Erythroblast (primary cell): Measurements from ENCODE around the gene CEP41.

ENCODE experiments used
- GATA1 ChIP-seq: IDR thresholded peaks from 2 replicates; pipeline ENCODE4 v1.6.1; 2011; ENCODE audit warnings: low read depth, mild to moderate bottlenecking, control low read depth, low read length, moderate library complexity
- POLR2A ChIP-seq: IDR thresholded peaks from 2 replicates; pipeline ENCODE4 v1.6.1; 2011; ENCODE audit warnings: mild to moderate bottlenecking, low read length

DNA sequence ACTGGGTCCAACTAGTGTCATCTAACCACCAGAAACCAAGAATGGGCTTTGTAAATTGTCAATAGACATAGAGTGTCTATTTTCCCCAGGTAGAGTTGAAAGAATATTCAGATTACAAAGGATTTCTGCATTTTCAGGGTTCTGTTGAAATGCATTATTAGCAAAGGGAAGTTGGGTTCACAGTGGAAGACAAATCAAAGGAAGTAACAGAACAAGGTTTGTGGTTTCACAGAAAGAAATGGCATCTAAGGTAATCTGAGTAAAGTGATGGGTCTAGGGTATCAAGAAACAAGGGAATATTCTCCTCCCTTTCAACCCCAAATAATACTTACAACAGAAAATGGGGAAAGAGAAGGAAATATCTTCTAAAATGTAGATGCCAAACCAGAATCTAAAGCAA is 25.8 kb downstream of the CEP41 start:
- TF ChIP-seq POLR2A (no peak), GATA1 (no peak)
